HEK293 (cell line): ENCODE measurements around the gene SLC35D1.

Experiments
- CTCF ChIA-PET: fragments of 350-600 bp; formaldehyde crosslinking; extraction: SDS; loops from one replicate; lab custom pipeline; 2021; ENCODE audit warnings: antibody characterized with exemption; lab: Yijun Ruan, JAX
- POLR2A ChIA-PET: fragments of 300-600 bp; formaldehyde crosslinking; extraction: SDS; loops from one replicate; lab custom pipeline; 2020; ENCODE audit warnings: antibody characterized with exemption, inconsistent platforms; lab: Yijun Ruan, JAX
- H3K27ac ChIP-seq: fragments of 200-500 bp; sonication (Bioruptor generic); 2 replicates; pipeline ENCODE4 v1.5.1; 2014; ENCODE audit warnings: low read depth, low read length, control low read depth, inconsistent platforms; ENCODE audit errors: extremely low read depth
- H3K36me3 ChIP-seq, 2 experiments: fragments of 200-500 bp in 1 of 2; sonication (Bioruptor generic) in 1 of 2; 1 replicate in 1 of 2; 2 replicates in 1 of 2; pipeline ENCODE4 v1.5.1; 2014 to 2017; ENCODE audit warnings: inconsistent platforms in 2 of 2, low read length in 2 of 2; ENCODE audit not compliant: control insufficient read depth in 2 of 2, insufficient read depth in 1 of 2
- H3K4me1 ChIP-seq: fragments of 200-500 bp; sonication (Bioruptor generic); 2 replicates; pipeline ENCODE4 v1.5.1; 2014; ENCODE audit warnings: mild to moderate bottlenecking, low read length, inconsistent platforms; ENCODE audit not compliant: control insufficient read depth, insufficient read depth
- H3K4me3 ChIP-seq: 2 replicates; pipeline ENCODE4 v1.5.1; 2011; ENCODE audit warnings: low read depth, mild to moderate bottlenecking, control low read depth, low read length, moderate library complexity
- H3K9me3 ChIP-seq: fragments of 200-500 bp; sonication (Bioruptor generic); 2 replicates; pipeline ENCODE4 v1.5.1; 2014; ENCODE audit warnings: low read depth, low read length, inconsistent platforms; ENCODE audit not compliant: control insufficient read depth, insufficient read depth
- AEBP2 ChIP-seq: fragments of 450-650 bp; formaldehyde crosslinking; IDR thresholded peaks from 2 replicates; pipeline ENCODE4 v1.5.1; 2016; ENCODE audit warnings: missing biosample characterization, missing genetic modification characterization, borderline replicate concordance
- CTCF ChIP-seq: fragments of 450-650 bp; formaldehyde crosslinking; IDR thresholded peaks from 2 replicates; pipeline ENCODE4 v1.5.1; 2016; ENCODE audit warnings: missing biosample characterization, missing genetic modification characterization
- HOXA7 ChIP-seq: sonication (generic); formaldehyde crosslinking; IDR thresholded peaks from 2 replicates; pipeline ENCODE4 v1.8.1; 2022; ENCODE audit warnings: missing genetic modification reagents, borderline replicate concordance
- PRDM1 ChIP-seq: fragments of 450-650 bp; formaldehyde crosslinking; IDR thresholded peaks from 2 replicates; pipeline ENCODE4; 2016; ENCODE audit warnings: missing biosample characterization, missing genetic modification characterization
- PRDM10 ChIP-seq: fragments of 450-650 bp; formaldehyde crosslinking; IDR thresholded peaks from 2 replicates; pipeline ENCODE4 v1.5.1; 2016; ENCODE audit warnings: missing biosample characterization, missing genetic modification characterization
- REPIN1 ChIP-seq: fragments of 450-650 bp; formaldehyde crosslinking; IDR thresholded peaks from 2 replicates; pipeline ENCODE4 v1.5.1; 2017; ENCODE audit warnings: missing biosample characterization, missing genetic modification characterization, low read depth
- SCRT1 ChIP-seq: fragments of 450-650 bp; formaldehyde crosslinking; IDR thresholded peaks from 2 replicates; pipeline ENCODE4 v1.5.1; 2016; ENCODE audit warnings: missing biosample characterization, missing genetic modification characterization, borderline replicate concordance
- WT1 ChIP-seq: fragments of 450-650 bp; formaldehyde crosslinking; IDR thresholded peaks from 2 replicates; pipeline ENCODE4 v1.5.1; 2016; ENCODE audit warnings: missing biosample characterization, missing genetic modification characterization
- ZBTB20 ChIP-seq: fragments of 450-650 bp; formaldehyde crosslinking; IDR thresholded peaks from 2 replicates; pipeline ENCODE4 v1.5.1; 2016; ENCODE audit warnings: missing biosample characterization, missing genetic modification characterization
- ZBTB49 ChIP-seq: fragments of 450-650 bp; formaldehyde crosslinking; IDR thresholded peaks from 2 replicates; pipeline ENCODE4 v1.5.1; 2016; ENCODE audit warnings: missing biosample characterization, missing genetic modification characterization, low read depth
- ZFP37 ChIP-seq: fragments of 450-650 bp; formaldehyde crosslinking; IDR thresholded peaks from 2 replicates; pipeline ENCODE4 v1.5.1; 2016; ENCODE audit warnings: missing biosample characterization, missing genetic modification characterization
- ZIC2 ChIP-seq: fragments of 450-650 bp; formaldehyde crosslinking; IDR thresholded peaks from 2 replicates; pipeline ENCODE4 v1.5.1; 2016; ENCODE audit warnings: missing biosample characterization, missing genetic modification characterization
- ZNF146 ChIP-seq: fragments of 450-650 bp; formaldehyde crosslinking; IDR thresholded peaks from 2 replicates; pipeline ENCODE4 v1.5.1; 2016; ENCODE audit warnings: missing biosample characterization, missing genetic modification characterization
- ZNF2 ChIP-seq: fragments of 450-650 bp; formaldehyde crosslinking; IDR thresholded peaks from 2 replicates; pipeline ENCODE4 v1.5.1; 2016; ENCODE audit warnings: missing biosample characterization, missing genetic modification characterization
- ZNF37A ChIP-seq: fragments of 450-650 bp; IDR thresholded peaks from 2 replicates; pipeline ENCODE4 v1.5.1; 2018; ENCODE audit warnings: missing biosample characterization, missing genetic modification characterization
- ZNF404 ChIP-seq: fragments of 450-650 bp; formaldehyde crosslinking; IDR thresholded peaks from 2 replicates; pipeline ENCODE4 v1.5.1; 2017; ENCODE audit warnings: missing biosample characterization, missing genetic modification characterization
- ZNF433 ChIP-seq: fragments of 450-650 bp; formaldehyde crosslinking; IDR thresholded peaks from 2 replicates; pipeline ENCODE4 v1.5.1; 2016; ENCODE audit warnings: missing biosample characterization, missing genetic modification characterization, low read depth
- ZNF639 ChIP-seq: fragments of 450-650 bp; formaldehyde crosslinking; IDR thresholded peaks from 2 replicates; pipeline ENCODE4 v1.5.1; 2016; ENCODE audit warnings: missing biosample characterization, missing genetic modification characterization
- ZNF660 ChIP-seq: fragments of 450-650 bp; IDR thresholded peaks from 2 replicates; pipeline ENCODE4 v1.5.1; 2018; ENCODE audit warnings: missing biosample characterization, mild to moderate bottlenecking, missing genetic modification characterization
- ZNF830 ChIP-seq: fragments of 450-650 bp; IDR thresholded peaks from 2 replicates; pipeline ENCODE4 v1.5.0; 2018; ENCODE audit warnings: missing biosample characterization, missing genetic modification characterization, low read depth, mild to moderate bottlenecking, moderate library complexity
- ZSCAN30 ChIP-seq: fragments of 450-650 bp; IDR thresholded peaks from 2 replicates; pipeline ENCODE4 v1.5.1; 2018; ENCODE audit warnings: missing biosample characterization, mild to moderate bottlenecking, missing genetic modification characterization, moderate library complexity
- ZSCAN4 ChIP-seq: fragments of 450-650 bp; formaldehyde crosslinking; IDR thresholded peaks from 2 replicates; pipeline ENCODE4 v1.5.1; 2017; ENCODE audit warnings: missing biosample characterization, missing genetic modification characterization

SLC35D1 gene

GRCh38 chr1:67029472-67029871, 24.5 kb downstream of the SLC35D1 start (continued):
- TF ChIP-seq ZSCAN4 (tag by site-specific recombination) (no peak), ZIC2 (no peak), ZNF639 (tag by site-specific recombination) (no peak), CTCF (no peak)

GRCh38 chr1:67020765-67021164, 33.2 kb downstream of the SLC35D1 start:
- H3K36me3 ChIP-seq: peaks cover 7 to 57% of the 10 kb centered on the region in 2 experiments
- H3K4me3 ChIP-seq: no peak overlapping the region
- no peaks in the 10 kb centered on the region for H3K9me3 ChIP-seq
- TF ChIP-seq ZNF433 (tag by site-specific recombination): no peak
- TF ChIP-seq ZNF146: no peak
- no peak for TF ChIP-seq ZNF2 (tag by site-specific recombination)
- TF ChIP-seq ZNF37A (tag by site-specific recombination): no peak
- TF ChIP-seq HOXA7: no peak
- H3K27ac ChIP-seq: no peak overlapping the region
- H3K4me1 ChIP-seq: no peaks in the 10 kb centered on the region; the same call in 1 of the 2 replicates
- ChIA-PET POLR2A (interaction anchor here (1.5 kb wide), 1 partner anchor 33 kb away, joined by 8 read pairs; the partner anchor contains the start of gene SLC35D1), CTCF (interaction anchor here (1.6 kb wide), 1 partner anchor 128 kb away, joined by 7 read pairs; no protein-coding TSS in a partner anchor)

- Histone ChIP-seq H3K9me3 (no peaks in the 10 kb centered on the region), H3K27ac (no peak overlapping the region), H3K4me1 (no peaks in the 10 kb centered on the region; the same call in 1 of the 2 replicates), H3K36me3 (peaks cover 7 to 57% of the 10 kb centered on the region in 2 experiments), H3K4me3 (no peak overlapping the region)
- POLR2A ChIA-PET: interaction anchor here (1.5 kb wide), 1 partner anchor 33 kb away, joined by 8 read pairs; the partner anchor contains the start of gene SLC35D1
- CTCF ChIA-PET: interaction anchor here (1.4 to 1.6 kb wide), 2 partner anchors 24 to 129 kb away, joined by 5 to 7 read pairs; no protein-coding TSS in a partner anchor
- TF ChIP-seq ZNF830: no peak
- TF ChIP-seq SCRT1 (tag by site-specific recombination): no peak
- TF ChIP-seq PRDM10 (tag by site-specific recombination): no peak
- no peak for TF ChIP-seq ZBTB49
- no peak for TF ChIP-seq ZNF404
- TF ChIP-seq ZBTB20: no peak
- no peak for TF ChIP-seq WT1 (tag by site-specific recombination)
- no peak for TF ChIP-seq ZNF660 (tag by site-specific recombination)
- TF ChIP-seq REPIN1 (tag by site-specific recombination): no peak
- no peak for TF ChIP-seq ZFP37 (tag by site-specific recombination)
- TF ChIP-seq PRDM1 (tag by site-specific recombination): no peak
- no peak for TF ChIP-seq ZSCAN30 (tag by site-specific recombination)
- TF ChIP-seq AEBP2: no peak
Measured at GRCh38 chr1:67020304-67020703, 33.6 kb downstream of the SLC35D1 start.
